Pancreas (tissue), 10 donors: ENCODE measurements around the gene ATOSA. TPM values are rescaled to one million over a fixed set of nuclear protein-coding genes. Genes with fewer than 3 reads are reported as not detected.
A peak's percentile ranks its signal among the peaks of the same experiment; 100 is the strongest.

Source experiments
- ATAC-seq, 4 donors: fragments of 200-7000 bp; cut with Tn5 transposase; one replicate each; pipeline versions ENCODE4 v1.8.0 to v1.9.1; 2020; ENCODE audit warnings: mild to moderate bottlenecking in 4 of 4, moderate library complexity in 4 of 4
- DNase-seq, 6 donors: peaks; one replicate each; pipeline ENCODE4 v3.0.0-alpha.2; 2020
- FAIRE-seq: peaks from 2 replicates; lab custom pipeline; 2012; peaks lifted over from hg19 to GRCh38; lab: Jason Lieb, UNC
- H3K27ac ChIP-seq, 4 donors: fragments of 200-600 bp; sonication (generic); 1 replicate in 3 of 4; 2 replicates in 1 of 4; pipeline versions ENCODE4 v1.5.0 to v1.8.0; 2020
- H3K27me3 ChIP-seq, 4 donors: fragments of 200-600 bp; one replicate each; pipeline ENCODE4 v1.8.0; 2021
- H3K36me3 ChIP-seq, 3 donors: fragments of 200-600 bp; sonication (generic) in 1 of 3; one replicate each; pipeline versions ENCODE4 v1.5.0 to v1.8.0; 2020 to 2021
- H3K4me1 ChIP-seq, 3 donors: fragments of 200-600 bp; one replicate each; pipeline ENCODE4 v1.8.0; 2021
- H3K4me3 ChIP-seq, 4 donors: fragments of 200-600 bp; sonication (generic) in 2 of 4; one replicate each; pipeline versions ENCODE4 v1.5.0 to v1.8.0; 2020 to 2021
- H3K9me3 ChIP-seq, 4 donors: fragments of 200-600 bp; one replicate each; pipeline ENCODE4 v1.8.0; 2021
- WGBS, 2 donors: extraction: QIAGEN DNeasy Blood & Tissue Kit; methylation state at CpG; one replicate each; pipeline ENCODE4 v1.1.7; 2013; 5-methylcytosine and 5-hydroxymethylcytosine counted together
- intact Hi-C, 3 donors: fragments of 100-400 bp; cut with DNase I; formaldehyde crosslinking; loops; one replicate each; pipeline versions ENCODE4 v1.11.1 to v1.14.2; 2022
- polyA plus RNA-seq, 2 donors: library from polyadenylated mRNA; stranded (reverse); fragments of 200-250 nt; gene quantifications; one replicate each; pipeline ENCODE4 v1.2.3, GENCODE V29; 2013
- total RNA-seq, 6 donors: library from RNA; stranded (reverse); fragmentation: NEBNext Ultra II Directional in 4 of 6; extraction: Animal tissue kit (Norgen Biotek cat#: 25700) in 4 of 6; gene quantifications; one replicate each; pipeline versions ENCODE4 v1.2.1 to v1.2.4, GENCODE V29; 2021 to 2023
- TF ChIP-seq, protein P1 (sequence below), 4 donors: fragments of 200-600 bp; sonication (generic) in 3 of 4; IDR thresholded peaks; one replicate each; pipeline versions ENCODE4 v1.5.0 to v1.8.0; 2021; ENCODE audit warnings: antibody characterized with exemption in 4 of 4
- donor health status: healthy with polysubstance abuse.
- donor health status: DM: no; HTN: no; CAD: no; lungs with moderate emphysema.
- donor health status: DM: no; HTN: no; CAD: no.
- donor health status: control.
- donor health status: control.
- donor health status: Bipolar disorder and iron deficiency.
- donor health status: DM: yes; HTN: yes; CAD: no.
- donor health status: DM: no; HTN: no; CAD: no.
- donor health status: DM: no; HTN: no; CAD: no.
- donor health status: DM: yes; HTN: yes; CAD: no.

The ATOSA gene
- total and polyA plus RNA-seq, 8 donors = 24.6 to 48.9 (median 36.6) TPM

GRCh38 chr15:52714968-52715367, 35.8 kb upstream of the ATOSA start:
- Histone ChIP-seq H3K4me1 (no peaks in the 10 kb centered on the region), H3K27ac (no peak overlapping the region), H3K36me3 (no peaks in the 10 kb centered on the region), H3K27me3 (no peaks in the 10 kb centered on the region), H3K9me3 (no peaks in the 10 kb centered on the region), H3K4me3 (no peak overlapping the region)
- FAIRE-seq = no peak
- WGBS, 2 donors = 64 to 73% methylated on average over 3 of the region's 3 CpGs
- DNase-seq = peak in 1 of 6 donors; percentile 22
- no peak for ATAC-seq
- TF ChIP-seq, protein P1, sequence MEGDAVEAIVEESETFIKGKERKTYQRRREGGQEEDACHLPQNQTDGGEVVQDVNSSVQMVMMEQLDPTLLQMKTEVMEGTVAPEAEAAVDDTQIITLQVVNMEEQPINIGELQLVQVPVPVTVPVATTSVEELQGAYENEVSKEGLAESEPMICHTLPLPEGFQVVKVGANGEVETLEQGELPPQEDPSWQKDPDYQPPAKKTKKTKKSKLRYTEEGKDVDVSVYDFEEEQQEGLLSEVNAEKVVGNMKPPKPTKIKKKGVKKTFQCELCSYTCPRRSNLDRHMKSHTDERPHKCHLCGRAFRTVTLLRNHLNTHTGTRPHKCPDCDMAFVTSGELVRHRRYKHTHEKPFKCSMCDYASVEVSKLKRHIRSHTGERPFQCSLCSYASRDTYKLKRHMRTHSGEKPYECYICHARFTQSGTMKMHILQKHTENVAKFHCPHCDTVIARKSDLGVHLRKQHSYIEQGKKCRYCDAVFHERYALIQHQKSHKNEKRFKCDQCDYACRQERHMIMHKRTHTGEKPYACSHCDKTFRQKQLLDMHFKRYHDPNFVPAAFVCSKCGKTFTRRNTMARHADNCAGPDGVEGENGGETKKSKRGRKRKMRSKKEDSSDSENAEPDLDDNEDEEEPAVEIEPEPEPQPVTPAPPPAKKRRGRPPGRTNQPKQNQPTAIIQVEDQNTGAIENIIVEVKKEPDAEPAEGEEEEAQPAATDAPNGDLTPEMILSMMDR (IDR thresholded peaks at IDR 0.05) = no peak
- intact Hi-C loops = no loop called here

GRCh38 chr15:52710708-52711389, 31.7 kb upstream of the ATOSA start:
- Histone ChIP-seq H3K36me3 (no peaks in the 10 kb centered on the region), H3K27ac (no peak overlapping the region), H3K4me3 (no peak overlapping the region), H3K27me3 (no peaks in the 10 kb centered on the region), H3K9me3 (no peaks in the 10 kb centered on the region), H3K4me1 (peaks cover 0 to 5% (median 4%) of the 10 kb centered on the region in 3 donors)
- intact Hi-C loops = no loop called here
- no peak for ATAC-seq
- 77 to 82% methylated on average over 2 of the region's 2 CpGs for WGBS, 2 donors
- DNase-seq = no peak
- TF ChIP-seq, protein P1 (IDR thresholded peaks at IDR 0.05) = no peak
- FAIRE-seq = no peak

GRCh38 chr15:52710050-52710707, 31.0 kb upstream of the ATOSA start:
- FAIRE-seq = no peak
- WGBS, 2 donors = 82 to 88% methylated on average over 1 of the region's 1 CpG
- ATAC-seq = peak in 3 of 4 donors; percentile 18 to 72 (median 18)
- no peaks in the 10 kb centered on the region for H3K27me3 ChIP-seq
- H3K36me3 ChIP-seq = no peaks in the 10 kb centered on the region
- intact Hi-C loops = no loop called here
- TF ChIP-seq, protein P1 (IDR thresholded peaks at IDR 0.05) = no peak
- H3K4me1 ChIP-seq = peaks cover 0 to 5% (median 4%) of the 10 kb centered on the region in 3 donors
- H3K4me3 ChIP-seq = no peak overlapping the region
- no peak overlapping the region for H3K27ac ChIP-seq
- DNase-seq = no peak
- no peaks in the 10 kb centered on the region for H3K9me3 ChIP-seq

- peak; percentile 54 to 68 (median 63) for DNase-seq
- H3K36me3 ChIP-seq = no peaks in the 10 kb centered on the region
- intact Hi-C loops = no loop called here
- 22 to 33% methylated on average over 10 of the region's 10 CpGs for WGBS, 2 donors
- peak overlapping the region in 2 of 4 donors; percentile 7 to 30 for H3K4me3 ChIP-seq
- FAIRE-seq = no peak
- peak; percentile 96 to 99 (median 97) for ATAC-seq
- no peak overlapping the region for H3K27ac ChIP-seq
- peaks cover 0 to 5% (median 4%) of the 10 kb centered on the region in 3 donors for H3K4me1 ChIP-seq
- H3K9me3 ChIP-seq = no peaks in the 10 kb centered on the region
- TF ChIP-seq, protein P1 (IDR thresholded peaks at IDR 0.05) = no peak
- H3K27me3 ChIP-seq = no peaks in the 10 kb centered on the region
Measured at GRCh38 chr15:52709187-52709981, 30.2 kb upstream of the ATOSA start.
